Endothelial cell of umbilical vein (primary cell): ENCODE results near the gene ADSL.

Source experiments
- CTCF ChIP-seq, 2 donors: IDR thresholded peaks; 1 replicate in 1 of 2; 2 replicates in 1 of 2; pipeline ENCODE4 v1.5.1; 2011; ENCODE audit warnings: low read length in 2 of 2, mild to moderate bottlenecking in 2 of 2, moderate library complexity in 2 of 2, control low read depth in 1 of 2, inconsistent platforms in 1 of 2, low read depth in 1 of 2; ENCODE audit not compliant: insufficient read depth in 1 of 2; ENCODE audit errors: extremely low read depth in 1 of 2
- EZH2 ChIP-seq: IDR thresholded peaks from 2 replicates; pipeline ENCODE4 v1.6.1; 2012; ENCODE audit warnings: borderline replicate concordance, low read depth, mild to moderate bottlenecking, moderate library complexity, low read length, inconsistent platforms; ENCODE audit not compliant: severe bottlenecking
- FOS ChIP-seq: IDR thresholded peaks from 2 replicates; pipeline ENCODE4 v1.6.1; 2011; ENCODE audit warnings: mild to moderate bottlenecking, low read length, moderate library complexity, borderline replicate concordance; ENCODE audit not compliant: insufficient read depth
- JUN ChIP-seq: IDR thresholded peaks from 2 replicates; pipeline ENCODE4 v1.6.1; 2011; ENCODE audit warnings: borderline replicate concordance, low read depth; ENCODE audit not compliant: insufficient read length, insufficient read depth
- MAX ChIP-seq: IDR thresholded peaks from 2 replicates; pipeline ENCODE4 v1.6.1; 2011; ENCODE audit not compliant: insufficient read depth, insufficient read length
- POLR2A ChIP-seq: IDR thresholded peaks from 2 replicates; pipeline ENCODE4 v1.6.1; 2012; ENCODE audit warnings: low read depth, mild to moderate bottlenecking, control low read depth, low read length
- POLR2AphosphoS5 ChIP-seq: IDR thresholded peaks from 2 replicates; pipeline ENCODE4 v1.6.1; 2012; ENCODE audit warnings: low read depth, mild to moderate bottlenecking, control low read depth, low read length, moderate library complexity; ENCODE audit not compliant: insufficient read depth

- no peak for TF ChIP-seq CTCF (IDR thresholded peaks at IDR 0.05; ENCODE audit: extremely low read depth in 1 of 2, insufficient read depth in 1 of 2, low read depth in 1 of 2, low read length in 2 of 2)
- TF ChIP-seq JUN, result no peak
- no peak for TF ChIP-seq POLR2AphosphoS5
- TF ChIP-seq POLR2A, result no peak
- no peak for TF ChIP-seq FOS
- TF ChIP-seq EZH2, result no peak
- TF ChIP-seq MAX, result no peak
These were observed 82.5 kb downstream of the ADSL start for GRCh38 chr22:40428796-40429195.
